ENCODE data around the gene TCL1A.

TCL1A gene

GRCh38 chr14:95690815-95691214, 23.1 kb downstream of the TCL1A start:
- no peak for TF ChIP-seq CTCF (IDR thresholded peaks at IDR 0.05; ENCODE audit: insufficient read depth, low read depth, low read length, missing control alignments)
- no peak for DNase-seq (ENCODE audit: low read depth)
- no peak overlapping the region for H3K4me3 ChIP-seq (ENCODE audit: low read depth, low read length)

GRCh38 chr14:95689441-95689840, 24.5 kb downstream of the TCL1A start:
- no peak for TF ChIP-seq CTCF (IDR thresholded peaks at IDR 0.05; ENCODE audit: insufficient read depth, low read depth, low read length, missing control alignments)
- no peak overlapping the region for H3K4me3 ChIP-seq (ENCODE audit: low read depth, low read length)
- no peak for DNase-seq (ENCODE audit: low read depth)

GRCh38 chr14:95686935-95687334, 27.0 kb downstream of the TCL1A start:
- no peak for DNase-seq (ENCODE audit: low read depth)
- no peak for TF ChIP-seq CTCF (IDR thresholded peaks at IDR 0.05; ENCODE audit: insufficient read depth, low read depth, low read length, missing control alignments)

GRCh38 chr14:95685978-95686922, 27.7 kb downstream of the TCL1A start, which contains the start of gene TCL1B:
TCL1B (plus strand) TSS chr14:95686426; CDS start chr14:95686468, 42 bp downstream.
- H3K4me3 ChIP-seq (ENCODE audit: low read depth, low read length) = no peak within 1 kb of the TSS
- no peak for DNase-seq (ENCODE audit: low read depth)
- TF ChIP-seq CTCF (IDR thresholded peaks at IDR 0.05; ENCODE audit: insufficient read depth, low read depth, low read length, missing control alignments) = no peak

More at GRCh38 chr14:95686935-95687334, 27.0 kb downstream of the TCL1A start:
- no peak overlapping the region for H3K4me3 ChIP-seq (ENCODE audit: low read depth, low read length)

GRCh38 chr14:95683793-95684192, 30.1 kb downstream of the TCL1A start:
- TF ChIP-seq CTCF (IDR thresholded peaks at IDR 0.05; ENCODE audit: insufficient read depth, low read depth, low read length, missing control alignments) = peak; percentile 80
- no peak overlapping the region for H3K4me3 ChIP-seq (ENCODE audit: low read depth, low read length)
- DNase-seq (ENCODE audit: low read depth) = peak; percentile 65

- no peak for TF ChIP-seq CTCF (IDR thresholded peaks at IDR 0.05; ENCODE audit: insufficient read depth, low read depth, low read length, missing control alignments)
- H3K4me3 ChIP-seq (ENCODE audit: low read depth, low read length) = no peak overlapping the region
- DNase-seq (ENCODE audit: low read depth) = no peak
Observed at GRCh38 chr14:95681153-95681552, 32.8 kb downstream of the TCL1A start.
